NCI-H345 treated with DMSO at 0.1 percent for 48 hours (cell line): Measurements from ENCODE around the gene AADACL2.

ENCODE experiments used
- DNase-seq: peaks from one replicate; lab custom pipeline; 2025; ENCODE audit not compliant: unreplicated experiment; lab: John Stamatoyannopoulos, UW

AADACL2 gene

DNA sequence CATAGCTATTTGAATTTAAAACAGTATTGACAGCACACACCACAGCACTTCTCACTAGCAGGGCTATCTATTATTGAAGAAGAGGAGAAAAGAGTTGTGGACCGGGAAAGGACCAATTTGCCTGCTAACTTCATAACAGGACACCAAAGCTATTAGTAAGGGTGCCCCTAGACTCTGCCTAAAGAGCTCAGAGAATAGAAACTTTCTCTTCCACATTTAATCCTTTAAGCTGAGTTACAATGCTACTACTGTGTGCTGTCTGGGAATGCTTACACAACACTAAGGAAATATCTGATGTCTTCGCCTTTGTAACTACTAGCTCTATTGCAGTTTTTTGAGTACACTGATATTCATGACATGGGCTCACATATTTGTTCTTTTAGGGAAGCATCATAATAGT lies 66.7 kb downstream of the AADACL2 start:
- DNase-seq: no peak

DNA sequence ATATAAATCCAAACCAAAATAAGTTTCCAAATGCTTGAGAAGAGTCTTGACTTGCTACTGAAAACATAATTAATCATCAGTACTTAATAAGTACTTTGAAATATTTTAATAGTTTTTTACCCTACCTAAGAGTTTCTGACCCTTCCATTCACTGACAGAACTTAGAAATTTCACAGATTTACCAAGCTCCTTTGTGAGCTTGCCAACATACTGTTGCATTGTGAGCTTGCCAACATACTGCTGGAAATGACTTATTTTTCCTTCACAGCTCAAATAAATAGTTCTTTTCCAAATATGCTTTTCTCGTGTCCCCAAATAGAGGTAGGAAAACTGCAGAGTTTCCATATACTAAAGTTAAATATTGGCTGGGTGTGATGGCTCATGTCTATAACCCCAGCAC lies 70.5 kb downstream of the AADACL2 start:
- DNase-seq: no peak

DNA sequence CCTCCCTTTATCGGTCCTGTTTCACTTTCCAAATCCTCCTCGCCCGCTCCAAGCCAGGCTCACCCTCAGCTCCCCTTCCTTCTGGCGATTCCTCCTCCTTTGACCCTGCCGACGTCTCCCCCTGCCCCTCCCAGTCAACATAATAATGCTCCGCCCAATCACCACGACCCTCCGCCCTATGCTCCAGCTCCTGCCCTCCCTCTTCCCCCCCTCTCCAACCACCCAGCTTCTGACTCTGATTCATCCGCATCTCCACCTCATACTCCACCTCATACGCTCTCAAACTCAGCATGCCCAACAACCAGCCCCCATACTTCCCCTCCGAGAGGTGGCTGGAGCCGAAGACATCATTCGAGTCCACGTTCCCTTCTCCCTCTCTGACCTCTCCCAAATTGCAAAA lies 73.1 kb downstream of the AADACL2 start:
- no peak for DNase-seq
